Dendritic cell treated with granulocyte-macrophage colony-stimulating factor and Interleukin-4, amounts not matched to agents 40 ng/mL and 50 ng/mL, for 4 days (primary cell): ENCODE data around the gene LRRC10B.

Experiments
- H3K27ac Mint-ChIP-seq: one replicate; pipeline ENCODE4 v1.8.0; 2022; ENCODE audit warnings: mild to moderate bottlenecking, mixed read lengths
- H3K27me3 Mint-ChIP-seq: one replicate; pipeline ENCODE4 v1.8.0; 2022; ENCODE audit warnings: mild to moderate bottlenecking, mixed read lengths
- H3K36me3 Mint-ChIP-seq: one replicate; pipeline ENCODE4 v1.8.0; 2022; ENCODE audit warnings: low read depth, mixed read lengths
- H3K4me1 Mint-ChIP-seq: one replicate; pipeline ENCODE4 v1.8.0; 2022; ENCODE audit warnings: low read depth, mixed read lengths
- H3K4me3 Mint-ChIP-seq: one replicate; pipeline ENCODE4 v1.8.0; 2022; ENCODE audit warnings: mild to moderate bottlenecking, moderate library complexity, mixed read lengths
- H3K9me3 Mint-ChIP-seq: one replicate; pipeline ENCODE4 v1.8.0; 2022; ENCODE audit warnings: mixed read lengths
- intact Hi-C: fragments of 100-400 bp; cut with micrococcal nuclease; formaldehyde crosslinking; loops from one replicate; pipeline ENCODE4 v1.15.0; 2022

The LRRC10B gene

DNA sequence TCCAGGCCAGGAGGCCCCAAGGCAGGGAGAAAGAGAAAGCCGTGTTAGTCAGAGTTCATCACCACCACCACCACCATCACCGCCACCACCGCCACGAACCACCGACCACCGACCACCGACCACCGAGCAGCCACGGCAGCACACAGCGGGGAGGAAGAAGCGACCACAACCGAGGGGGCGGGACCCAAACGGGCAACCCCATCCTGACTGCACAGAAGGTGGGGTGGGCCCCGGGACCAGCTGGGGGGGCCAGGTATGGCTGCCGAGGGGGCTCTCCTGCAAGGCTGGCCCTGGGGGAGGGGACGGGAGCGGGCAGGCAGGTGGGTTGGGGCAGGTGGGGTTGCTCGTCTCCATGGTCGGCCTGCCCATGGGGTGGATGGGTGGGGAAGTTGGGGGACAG, 38.1 kb downstream of the LRRC10B start:
- Mint-ChIP-seq H3K4me3 (no peak overlapping the region), H3K27me3 (peaks cover 45% of the 10 kb centered on the region), H3K4me1 (peaks cover 8% of the 10 kb centered on the region), H3K36me3 (no peaks in the 10 kb centered on the region), H3K27ac (no peak overlapping the region), H3K9me3 (no peaks in the 10 kb centered on the region)
- intact Hi-C loops, result no loop called here

DNA sequence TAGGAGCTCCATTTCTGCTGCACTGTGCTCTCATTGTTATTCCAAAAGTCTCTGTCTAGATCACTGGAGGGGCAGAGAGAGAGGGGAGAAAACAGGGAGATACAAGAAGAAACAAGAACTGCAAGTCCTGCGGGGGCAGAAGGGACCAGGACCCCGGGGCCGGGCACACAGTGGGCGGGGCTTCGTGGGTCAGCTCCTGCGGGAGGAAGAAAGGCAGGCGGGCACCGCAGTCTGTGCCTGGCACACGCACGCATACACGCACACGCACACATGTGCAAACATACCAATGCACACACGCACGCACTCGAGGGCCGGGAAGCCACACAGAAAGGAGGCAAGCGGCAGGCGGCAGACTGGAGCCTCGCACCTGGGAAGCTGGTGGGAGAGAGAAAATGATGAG, 38.7 kb downstream of the LRRC10B start:
- intact Hi-C loops, result no loop called here

GRCh38 chr11:61549177-61549576, 40.6 kb downstream of the LRRC10B start:
- Mint-ChIP-seq H3K36me3 (no peaks in the 10 kb centered on the region), H3K4me3 (no peak overlapping the region), H3K4me1 (peaks cover 8% of the 10 kb centered on the region), H3K27me3 (peaks cover 58% of the 10 kb centered on the region), H3K27ac (no peak overlapping the region), H3K9me3 (no peaks in the 10 kb centered on the region)
- intact Hi-C loops, result no loop called here

More for the DNA sequence above, 38.7 kb downstream of the LRRC10B start:
- Mint-ChIP-seq H3K4me1 (peaks cover 3% of the 10 kb centered on the region), H3K27ac (no peak overlapping the region), H3K36me3 (no peaks in the 10 kb centered on the region), H3K27me3 (peaks cover 44% of the 10 kb centered on the region), H3K4me3 (no peak overlapping the region), H3K9me3 (no peaks in the 10 kb centered on the region)

DNA sequence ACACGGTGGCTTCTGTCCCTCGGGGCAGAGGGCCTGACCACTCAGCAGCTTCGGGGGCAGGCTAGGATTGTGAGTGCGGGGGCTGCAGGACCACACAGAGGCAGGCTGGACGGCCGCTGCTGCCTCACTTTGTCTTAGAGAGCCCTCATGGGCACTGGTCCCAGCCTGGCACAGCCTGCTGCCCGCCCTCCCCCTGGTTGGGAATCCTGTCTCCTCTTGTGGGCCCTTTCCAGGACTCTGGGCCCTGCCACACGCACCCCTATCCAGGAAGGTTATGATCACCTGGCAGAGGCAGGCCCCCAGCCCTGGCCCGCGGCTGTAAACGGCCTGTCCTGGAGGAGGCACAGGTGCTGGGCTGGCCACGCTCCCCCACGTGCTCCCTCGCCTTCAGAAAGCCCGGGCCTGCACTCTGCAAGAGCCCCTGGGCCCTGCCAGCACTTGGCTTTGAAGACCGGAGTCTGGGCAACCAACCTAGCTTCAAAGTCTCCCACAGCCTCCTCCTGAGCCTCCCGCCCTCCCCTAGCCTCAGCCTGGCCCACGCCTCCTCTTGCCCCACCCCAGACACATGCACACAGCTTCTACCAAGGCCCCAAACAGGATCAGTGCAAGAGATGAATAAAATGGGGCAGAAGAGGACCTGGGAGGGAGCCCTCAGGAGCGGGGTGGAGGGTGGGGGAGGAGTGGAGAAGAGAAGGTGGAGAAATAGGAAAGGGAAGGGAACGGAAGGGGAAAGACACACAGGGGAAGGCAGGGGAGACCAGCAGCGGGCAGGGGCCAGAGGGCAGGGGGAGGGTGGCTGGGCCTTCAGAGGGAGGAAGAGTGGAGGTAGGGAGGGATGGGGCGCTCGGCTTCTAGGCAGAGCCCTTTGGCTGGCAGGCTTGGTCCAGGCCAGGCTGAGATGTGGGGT, 41.4 kb downstream of the LRRC10B start:
- Mint-ChIP-seq H3K27ac (no peak overlapping the region), H3K36me3 (no peaks in the 10 kb centered on the region), H3K4me1 (peaks cover 8% of the 10 kb centered on the region), H3K27me3 (peaks cover 63% of the 10 kb centered on the region), H3K4me3 (no peak overlapping the region), H3K9me3 (no peaks in the 10 kb centered on the region)
- intact Hi-C loops, result no loop called here

DNA sequence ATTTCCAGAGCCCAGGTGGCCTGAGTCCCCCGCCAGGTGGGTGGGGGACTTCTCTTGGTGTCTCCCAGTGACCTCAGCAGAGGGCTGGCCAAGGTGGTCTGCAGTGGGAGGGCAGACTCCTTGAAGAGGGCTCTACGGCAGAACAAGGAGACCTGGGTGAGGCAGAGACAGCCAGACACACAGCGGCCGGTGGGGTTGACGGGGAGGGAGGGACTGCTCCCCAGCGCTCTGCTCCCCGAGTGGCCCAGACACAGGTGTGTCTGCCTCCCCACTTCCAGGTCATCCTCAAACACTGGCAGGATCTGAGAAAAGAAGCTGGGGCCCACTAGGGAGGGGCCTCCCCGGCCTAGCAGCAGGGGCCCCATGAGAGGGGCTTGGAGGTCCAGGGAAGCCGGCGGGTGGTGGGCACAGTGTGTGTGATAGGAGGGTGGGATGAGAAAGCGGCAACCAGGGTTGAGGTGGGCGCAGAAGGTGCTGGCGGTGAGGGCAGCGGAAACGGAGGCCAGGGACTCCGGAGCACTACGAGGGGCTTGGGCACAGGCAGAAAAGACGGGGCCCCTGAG, 42.2 kb downstream of the LRRC10B start:
- no peak overlapping the region for H3K27ac Mint-ChIP-seq
- intact Hi-C loops, result no loop called here
- no peak overlapping the region for H3K4me3 Mint-ChIP-seq
- H3K4me1 Mint-ChIP-seq, result peaks cover 8% of the 10 kb centered on the region
- no peaks in the 10 kb centered on the region for H3K36me3 Mint-ChIP-seq
- H3K9me3 Mint-ChIP-seq, result no peaks in the 10 kb centered on the region
- peaks cover 65% of the 10 kb centered on the region for H3K27me3 Mint-ChIP-seq

- Mint-ChIP-seq H3K9me3 (no peaks in the 10 kb centered on the region), H3K27ac (no peak overlapping the region), H3K27me3 (peaks cover 72% of the 10 kb centered on the region), H3K36me3 (no peaks in the 10 kb centered on the region), H3K4me3 (no peak overlapping the region), H3K4me1 (peaks cover 8% of the 10 kb centered on the region)
- intact Hi-C loops, result no loop called here
These were observed 43.1 kb downstream of the LRRC10B start for GRCh38 chr11:61551634-61552033.

GRCh38 chr11:61552108-61552635, 43.6 kb downstream of the LRRC10B start:
- Mint-ChIP-seq H3K27ac (peak overlapping the region; percentile 11), H3K27me3 (peaks cover 73% of the 10 kb centered on the region), H3K4me3 (no peak overlapping the region), H3K9me3 (no peaks in the 10 kb centered on the region), H3K4me1 (peaks cover 8% of the 10 kb centered on the region), H3K36me3 (no peaks in the 10 kb centered on the region)
- intact Hi-C loops, result no loop called here

- Mint-ChIP-seq H3K27ac (no peak overlapping the region), H3K4me1 (peaks cover 8% of the 10 kb centered on the region), H3K4me3 (no peak overlapping the region), H3K9me3 (no peaks in the 10 kb centered on the region), H3K36me3 (no peaks in the 10 kb centered on the region), H3K27me3 (peaks cover 69% of the 10 kb centered on the region)
- intact Hi-C loops, result no loop called here
These were observed 45.0 kb downstream of the LRRC10B start for GRCh38 chr11:61553373-61554171.

DNA sequence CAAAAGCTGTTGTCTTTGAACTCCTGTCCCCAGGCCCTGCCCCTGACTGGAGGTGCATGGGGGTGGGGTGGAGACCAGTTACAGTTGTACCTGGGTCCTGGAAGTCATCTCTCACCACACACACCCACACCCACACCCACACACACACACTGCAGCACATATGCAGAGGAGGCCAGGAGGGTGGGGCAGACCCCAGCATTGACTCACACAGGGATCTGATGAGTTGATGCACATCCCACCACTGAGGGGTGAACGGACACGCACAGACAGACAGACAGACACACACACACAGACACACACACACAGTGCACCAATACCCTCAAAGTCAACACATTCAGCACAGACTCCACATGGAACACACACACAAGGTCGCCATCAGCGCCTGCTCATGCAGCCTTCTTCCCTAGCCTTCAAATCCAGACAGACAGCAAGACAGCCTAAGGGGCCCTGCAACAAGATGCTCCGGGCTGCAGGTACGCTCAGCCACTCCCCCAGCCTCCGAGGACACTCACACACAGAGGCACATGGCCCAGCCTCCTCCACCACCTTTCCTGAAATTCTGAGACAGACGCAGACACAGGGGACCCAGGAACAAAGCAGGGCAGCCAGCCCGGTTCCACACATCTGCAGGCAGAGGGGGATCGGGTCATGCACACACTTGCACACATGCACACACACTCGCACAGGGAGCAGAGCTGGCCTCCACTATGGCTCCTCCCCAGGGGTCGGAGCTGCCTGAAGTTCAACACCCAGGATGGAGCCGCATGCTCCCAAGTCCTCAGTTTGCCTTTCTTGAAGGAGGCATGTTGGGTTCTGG, 45.8 kb downstream of the LRRC10B start:
- intact Hi-C loops, result no loop called here
- peaks cover 70% of the 10 kb centered on the region for H3K27me3 Mint-ChIP-seq
- no peaks in the 10 kb centered on the region for H3K36me3 Mint-ChIP-seq
- peaks cover 8% of the 10 kb centered on the region for H3K4me1 Mint-ChIP-seq
- no peak overlapping the region for H3K27ac Mint-ChIP-seq
- no peak overlapping the region for H3K4me3 Mint-ChIP-seq
- H3K9me3 Mint-ChIP-seq, result no peaks in the 10 kb centered on the region

DNA sequence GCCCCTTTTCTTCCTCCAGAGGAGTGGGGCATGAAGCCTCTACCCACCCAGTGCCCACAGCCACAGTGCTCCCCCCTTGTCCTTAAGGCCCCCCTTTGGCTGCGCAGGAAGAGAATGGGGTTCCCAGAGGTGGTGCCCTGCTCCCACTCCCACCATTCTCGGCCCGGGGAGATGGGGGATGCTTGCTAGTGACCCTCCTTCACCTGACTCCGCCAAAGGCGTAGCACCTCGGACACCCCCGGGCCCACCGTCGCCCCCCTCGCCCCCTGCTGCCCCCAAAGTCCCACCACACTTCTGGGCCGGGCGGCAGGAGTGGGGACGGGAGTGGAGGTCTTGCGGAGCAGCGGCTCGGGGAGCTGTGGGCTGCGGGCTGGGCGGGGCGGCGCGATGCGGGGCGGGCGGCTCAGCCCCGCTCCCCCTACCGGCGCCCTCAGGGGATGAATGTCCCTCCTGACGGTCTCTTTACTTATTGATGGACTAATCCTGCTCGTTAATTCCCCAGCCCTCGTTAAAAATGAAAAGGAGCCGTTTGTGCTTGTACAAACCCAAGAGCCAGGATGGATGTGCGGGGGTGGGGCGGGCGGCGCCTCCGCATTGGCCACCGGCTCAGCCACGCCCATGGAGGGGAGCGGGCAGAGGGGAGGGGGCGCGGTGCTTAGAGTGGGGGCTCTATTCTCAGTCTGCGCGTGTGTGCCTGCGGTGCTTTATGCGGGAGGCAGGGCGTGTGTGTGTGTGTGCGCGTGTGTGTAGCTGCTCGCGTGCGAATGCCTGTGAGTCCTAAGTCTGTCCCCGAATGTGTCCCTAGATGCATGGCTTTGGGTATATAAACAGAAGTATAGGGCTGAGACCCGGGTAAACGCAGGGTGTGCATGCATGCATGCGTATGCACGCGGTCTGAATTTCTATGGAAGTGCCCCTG, 46.8 kb downstream of the LRRC10B start:
- peaks cover 8% of the 10 kb centered on the region for H3K4me1 Mint-ChIP-seq
- H3K9me3 Mint-ChIP-seq, result no peaks in the 10 kb centered on the region
- H3K27ac Mint-ChIP-seq, result no peak overlapping the region
- intact Hi-C loops, result no loop called here
- no peaks in the 10 kb centered on the region for H3K36me3 Mint-ChIP-seq
- H3K4me3 Mint-ChIP-seq, result no peak overlapping the region
- peaks cover 70% of the 10 kb centered on the region for H3K27me3 Mint-ChIP-seq

DNA sequence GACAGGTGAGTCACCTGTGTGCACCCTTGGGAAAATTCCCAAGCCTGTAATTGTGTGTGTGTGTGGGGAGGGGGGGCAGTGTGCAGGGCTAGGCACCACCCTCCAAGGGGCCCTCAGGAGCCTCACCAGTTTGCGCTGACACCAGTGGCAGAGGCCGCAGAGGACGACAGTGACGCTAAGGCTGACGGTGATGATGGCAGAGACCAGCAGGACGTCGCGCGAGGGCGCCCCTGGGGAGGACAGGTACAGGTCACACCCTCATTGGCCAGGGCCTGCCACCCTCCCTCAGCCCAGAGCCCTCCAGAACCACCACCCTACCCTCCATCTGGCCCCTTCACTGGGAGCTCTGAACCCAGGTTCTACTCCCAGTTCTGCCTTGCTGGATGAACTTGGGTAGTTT, 47.4 kb downstream of the LRRC10B start:
- no peak overlapping the region for H3K4me3 Mint-ChIP-seq

GRCh38 chr11:61556621-61557020, 48.1 kb downstream of the LRRC10B start:
- intact Hi-C loops, result no loop called here
- no peaks in the 10 kb centered on the region for H3K36me3 Mint-ChIP-seq
- peaks cover 66% of the 10 kb centered on the region for H3K27me3 Mint-ChIP-seq
- H3K27ac Mint-ChIP-seq, result no peak overlapping the region
- H3K9me3 Mint-ChIP-seq, result no peaks in the 10 kb centered on the region
- H3K4me3 Mint-ChIP-seq, result no peak overlapping the region
- peaks cover 8% of the 10 kb centered on the region for H3K4me1 Mint-ChIP-seq

More for the DNA sequence above, 47.4 kb downstream of the LRRC10B start:
- H3K27me3 Mint-ChIP-seq, result peaks cover 67% of the 10 kb centered on the region
- peaks cover 8% of the 10 kb centered on the region for H3K4me1 Mint-ChIP-seq
- no peaks in the 10 kb centered on the region for H3K36me3 Mint-ChIP-seq
- H3K27ac Mint-ChIP-seq, result no peak overlapping the region
- intact Hi-C loops, result no loop called here
- H3K9me3 Mint-ChIP-seq, result no peaks in the 10 kb centered on the region
